Measurements from ENCODE around the gene IMMT. TPM values are rescaled to one million over a fixed set of nuclear protein-coding genes. Genes with fewer than 3 reads are reported as not detected.

Gene IMMT
- total RNA-seq, 2 experiments from 2014 or later = 164 to 168 TPM

- H3K36me3 Mint-ChIP-seq (ENCODE audit: low read depth) = peaks cover 39% of the 10 kb centered on the region
- no peak for DNase-seq
- no peak overlapping the region for H3K4me3 Mint-ChIP-seq
- CTCF ChIA-PET = interaction anchor here (1.3 kb wide), 1 partner anchor 25 kb away, joined by 3 read pairs; no protein-coding TSS in a partner anchor
- H3K27ac Mint-ChIP-seq = no peak overlapping the region
- intact Hi-C loops (cut with micrococcal nuclease) = no loop called here
- no peaks in the 10 kb centered on the region for H3K27me3 Mint-ChIP-seq (ENCODE audit: low read depth)
- H3K9me3 Mint-ChIP-seq = no peaks in the 10 kb centered on the region
- H3K4me1 Mint-ChIP-seq (ENCODE audit: low read depth) = peaks cover 8% of the 10 kb centered on the region
Observed at GRCh38 chr2:86150502-86150901, 44.8 kb downstream of the IMMT start.

GRCh38 chr2:86147793-86148192 is 47.5 kb downstream of the IMMT start:
- H3K27ac Mint-ChIP-seq = peak overlapping the region; percentile 13
- peaks cover 5% of the 10 kb centered on the region for H3K4me1 Mint-ChIP-seq (ENCODE audit: low read depth)
- no peak overlapping the region for H3K4me3 Mint-ChIP-seq
- intact Hi-C loops (cut with micrococcal nuclease) = no loop called here
- peaks cover 46% of the 10 kb centered on the region for H3K36me3 Mint-ChIP-seq (ENCODE audit: low read depth)
- no peaks in the 10 kb centered on the region for H3K9me3 Mint-ChIP-seq
- no peak for DNase-seq
- H3K27me3 Mint-ChIP-seq (ENCODE audit: low read depth) = no peaks in the 10 kb centered on the region
- CTCF ChIA-PET = interaction anchor here (1.4 kb wide), 1 partner anchor 11 kb away, joined by 5 read pairs; no protein-coding TSS in a partner anchor

GRCh38 chr2:86143926-86144685 is 51.2 kb downstream of the IMMT start:
- Mint-ChIP-seq H3K27ac (peak overlapping the region; percentile 12), H3K4me1 (ENCODE audit: low read depth) (peaks cover 8% of the 10 kb centered on the region), H3K9me3 (no peaks in the 10 kb centered on the region), H3K36me3 (ENCODE audit: low read depth) (peaks cover 40% of the 10 kb centered on the region), H3K4me3 (no peak overlapping the region), H3K27me3 (ENCODE audit: low read depth) (no peaks in the 10 kb centered on the region)
- intact Hi-C loops (cut with micrococcal nuclease) = no loop called here
- no peak for DNase-seq
- CTCF ChIA-PET = interaction anchor here (1.2 kb wide), 1 partner anchor 26 kb away, joined by 3 read pairs; no protein-coding TSS in a partner anchor

- DNase-seq = no peak
- H3K9me3 Mint-ChIP-seq = no peaks in the 10 kb centered on the region
- intact Hi-C loops (cut with micrococcal nuclease) = no loop called here
- peaks cover 43% of the 10 kb centered on the region for H3K36me3 Mint-ChIP-seq (ENCODE audit: low read depth)
- peaks cover 9% of the 10 kb centered on the region for H3K4me1 Mint-ChIP-seq (ENCODE audit: low read depth)
- CTCF ChIA-PET = interaction anchor here (1.2 kb wide), 1 partner anchor 26 kb away, joined by 3 read pairs; no protein-coding TSS in a partner anchor
- no peaks in the 10 kb centered on the region for H3K27me3 Mint-ChIP-seq (ENCODE audit: low read depth)
- no peak overlapping the region for H3K27ac Mint-ChIP-seq
- H3K4me3 Mint-ChIP-seq = no peak overlapping the region
Observed at GRCh38 chr2:86143307-86143706, 52.0 kb downstream of the IMMT start.

GRCh38 chr2:86142436-86143257 is 52.6 kb downstream of the IMMT start:
- H3K4me1 Mint-ChIP-seq (ENCODE audit: low read depth) = peaks cover 4% of the 10 kb centered on the region
- no peak for DNase-seq
- CTCF ChIA-PET = interaction anchor here (1.2 kb wide), 1 partner anchor 25 kb away, joined by 3 read pairs; no protein-coding TSS in a partner anchor
- intact Hi-C loops (cut with micrococcal nuclease) = no loop called here
- no peak overlapping the region for H3K27ac Mint-ChIP-seq
- no peaks in the 10 kb centered on the region for H3K9me3 Mint-ChIP-seq
- H3K36me3 Mint-ChIP-seq (ENCODE audit: low read depth) = peaks cover 44% of the 10 kb centered on the region
- no peak overlapping the region for H3K4me3 Mint-ChIP-seq
- H3K27me3 Mint-ChIP-seq (ENCODE audit: low read depth) = no peaks in the 10 kb centered on the region

GRCh38 chr2:86140969-86141392 is 54.3 kb downstream of the IMMT start:
- no peaks in the 10 kb centered on the region for H3K27me3 Mint-ChIP-seq (ENCODE audit: low read depth)
- CTCF ChIA-PET = no interaction called here
- H3K27ac Mint-ChIP-seq = peak overlapping the region; percentile 41
- no peak for DNase-seq
- intact Hi-C loops (cut with micrococcal nuclease) = no loop called here
- H3K36me3 Mint-ChIP-seq (ENCODE audit: low read depth) = peaks cover 50% of the 10 kb centered on the region
- peaks cover 4% of the 10 kb centered on the region for H3K4me1 Mint-ChIP-seq (ENCODE audit: low read depth)
- no peak overlapping the region for H3K4me3 Mint-ChIP-seq
- no peaks in the 10 kb centered on the region for H3K9me3 Mint-ChIP-seq

- CTCF ChIA-PET = interaction anchor here (1.6 kb wide), 1 partner anchor 11 kb away, joined by 3 read pairs; no protein-coding TSS in a partner anchor
- no peaks in the 10 kb centered on the region for H3K27me3 Mint-ChIP-seq (ENCODE audit: low read depth)
- H3K4me3 Mint-ChIP-seq = no peak overlapping the region
- peak overlapping the region; percentile 60 for H3K27ac Mint-ChIP-seq
- peaks cover 56% of the 10 kb centered on the region for H3K36me3 Mint-ChIP-seq (ENCODE audit: low read depth)
- intact Hi-C loops (cut with micrococcal nuclease) = no loop called here
- H3K4me1 Mint-ChIP-seq (ENCODE audit: low read depth) = peaks cover 4% of the 10 kb centered on the region
- DNase-seq = no peak
- no peaks in the 10 kb centered on the region for H3K9me3 Mint-ChIP-seq
Observed at GRCh38 chr2:86139981-86140380, 55.3 kb downstream of the IMMT start.

- no peak for DNase-seq
- intact Hi-C loops (cut with micrococcal nuclease) = no loop called here
- Mint-ChIP-seq H3K36me3 (ENCODE audit: low read depth) (peaks cover 53% of the 10 kb centered on the region), H3K27me3 (ENCODE audit: low read depth) (no peaks in the 10 kb centered on the region), H3K27ac (peak overlapping the region; percentile 77), H3K9me3 (no peaks in the 10 kb centered on the region), H3K4me3 (no peak overlapping the region), H3K4me1 (ENCODE audit: low read depth) (peaks cover 4% of the 10 kb centered on the region)
- CTCF ChIA-PET = interaction anchor here (1.0 to 1.6 kb wide), 2 partner anchors 10 to 33 kb away, joined by 3 read pairs; partner anchors contain the start of genes POLR1A and PTCD3
Observed at GRCh38 chr2:86138736-86139625, 56.3 kb downstream of the IMMT start.

- CTCF ChIA-PET = interaction anchor here (0.6 to 1.2 kb wide), 3 partner anchors 16 to 499 kb away, joined by 3 to 5 read pairs (median 4); no protein-coding TSS in a partner anchor
- DNase-seq = no peak
- no peaks in the 10 kb centered on the region for H3K27me3 Mint-ChIP-seq (ENCODE audit: low read depth)
- peaks cover 53% of the 10 kb centered on the region for H3K36me3 Mint-ChIP-seq (ENCODE audit: low read depth)
- H3K9me3 Mint-ChIP-seq = no peaks in the 10 kb centered on the region
- no peak overlapping the region for H3K4me3 Mint-ChIP-seq
- H3K4me1 Mint-ChIP-seq (ENCODE audit: low read depth) = peaks cover 4% of the 10 kb centered on the region
- intact Hi-C loops (cut with micrococcal nuclease) = no loop called here
- H3K27ac Mint-ChIP-seq = peak overlapping the region; percentile 24
Observed at GRCh38 chr2:86136141-86136540, 59.1 kb downstream of the IMMT start.

GRCh38 chr2:86135653-86136052 is 59.6 kb downstream of the IMMT start:
- peak overlapping the region; percentile 3 for H3K27ac Mint-ChIP-seq
- no peak overlapping the region for H3K4me3 Mint-ChIP-seq
- peaks cover 4% of the 10 kb centered on the region for H3K4me1 Mint-ChIP-seq (ENCODE audit: low read depth)
- CTCF ChIA-PET = interaction anchor here (1.2 kb wide), 1 partner anchor 498 kb away, joined by 4 read pairs; no protein-coding TSS in a partner anchor
- intact Hi-C loops (cut with micrococcal nuclease) = no loop called here
- peaks cover 50% of the 10 kb centered on the region for H3K36me3 Mint-ChIP-seq (ENCODE audit: low read depth)
- no peaks in the 10 kb centered on the region for H3K9me3 Mint-ChIP-seq
- no peaks in the 10 kb centered on the region for H3K27me3 Mint-ChIP-seq (ENCODE audit: low read depth)
- no peak for DNase-seq

- H3K36me3 Mint-ChIP-seq (ENCODE audit: low read depth) = peaks cover 53% of the 10 kb centered on the region
Observed at GRCh38 chr2:86134709-86135108, 60.6 kb downstream of the IMMT start.

More at GRCh38 chr2:86134709-86135108, 60.6 kb downstream of the IMMT start:
- CTCF ChIA-PET = interaction anchor here (0.9 kb wide), 1 partner anchor 50 kb away, joined by 3 read pairs; no protein-coding TSS in a partner anchor
- Mint-ChIP-seq H3K4me1 (ENCODE audit: low read depth) (peaks cover 4% of the 10 kb centered on the region), H3K27me3 (ENCODE audit: low read depth) (no peaks in the 10 kb centered on the region), H3K9me3 (no peaks in the 10 kb centered on the region), H3K27ac (no peak overlapping the region), H3K4me3 (no peak overlapping the region)
- intact Hi-C loops (cut with micrococcal nuclease) = no loop called here
- DNase-seq = no peak

All from activated naive CD4-positive, alpha-beta T cell treated with anti-CD3 and anti-CD28 coated beads for 36 hours (primary cell).